K562 (cell line): ENCODE measurements around the gene MYO1B. TPM values are rescaled to one million over a fixed set of nuclear protein-coding genes. Genes with fewer than 3 reads are reported as not detected.

Experiments
- ATAC-seq: fragments of 200-7000 bp; cut with Tn5 transposase; 3 replicates; pipeline ENCODE4 v1.9.1; 2020; ENCODE audit warnings: moderate library complexity
- BruUV-seq: library from RNA; stranded (reverse); fragments of 400-500 nt; replicated peaks from 2 replicates; lab custom pipeline; 2021; lab: Mats Ljungman, UMichigan
- CTCF ChIA-PET: fragments of 300-600 bp; formaldehyde crosslinking; extraction: SDS; loops from one replicate; lab custom pipeline; 2021; ENCODE audit warnings: low intra/inter-chr PET ratio; lab: Yijun Ruan, JAX
- POLR2A ChIA-PET: fragments of 300-600, 350-650 bp; sonication (Branson Sonifier 250); formaldehyde crosslinking; extraction: SDS; loops from one replicate; lab custom pipeline; 2021; ENCODE audit warnings: antibody characterized with exemption, inconsistent platforms; lab: Yijun Ruan, JAX
- DNase-seq, 4 experiments: peaks; one replicate each; pipeline versions ENCODE4 v3.0.0 to v3.0.0-alpha.2; 2011 to 2018; ENCODE audit warnings: low spot score in 3 of 4, mixed read lengths in 3 of 4; ENCODE audit errors: extremely low read depth in 1 of 4
- FAIRE-seq: peaks from 2 replicates; lab custom pipeline; 2011; peaks lifted over from hg19 to GRCh38; lab: Jason Lieb, UNC
- H2AFZ ChIP-seq: 2 replicates; pipeline ENCODE4 v1.6.0; 2011; ENCODE audit warnings: low read depth, low read length, control low read depth, inconsistent platforms
- H3K27ac ChIP-seq: fragments of 200-600 bp; 3 replicates; pipeline ENCODE4 v1.8.0; 2011; ENCODE audit warnings: low read depth, mild to moderate bottlenecking, control low read depth, inconsistent platforms, low read length, moderate library complexity, mixed read lengths; ENCODE audit errors: extremely low read depth
- H3K27me3 ChIP-seq, 2 experiments: fragments of 300-600 bp in 1 of 2; 2 replicates in 1 of 2; 3 replicates in 1 of 2; pipeline versions ENCODE4 v1.6.0 to v1.8.0; 2011; ENCODE audit warnings: inconsistent platforms in 2 of 2, low read length in 2 of 2, mild to moderate bottlenecking in 1 of 2, mixed read lengths in 1 of 2, moderate library complexity in 1 of 2; ENCODE audit not compliant: control insufficient read depth in 2 of 2, insufficient read depth in 2 of 2
- H3K36me3 ChIP-seq: fragments of 300-600 bp; 3 replicates; pipeline ENCODE4 v1.8.0; 2011; ENCODE audit warnings: mild to moderate bottlenecking, low read length, inconsistent platforms; ENCODE audit not compliant: control insufficient read depth, insufficient read depth
- H3K4me1 ChIP-seq, 2 experiments: fragments of 200-600 bp in 1 of 2; replicated peaks in 1 of 2; 2 replicates in 1 of 2; 3 replicates in 1 of 2; pipeline versions ENCODE4 v1.5.1 to v1.8.0; 2011; ENCODE audit warnings: inconsistent platforms in 2 of 2, low read length in 2 of 2, mild to moderate bottlenecking in 1 of 2, mixed read lengths in 1 of 2, moderate library complexity in 1 of 2; ENCODE audit not compliant: control insufficient read depth in 2 of 2, insufficient read depth in 2 of 2
- H3K4me2 ChIP-seq: 2 replicates; pipeline ENCODE4 v1.6.1; 2011; ENCODE audit warnings: low read length, control low read depth, inconsistent platforms, mixed read lengths; ENCODE audit not compliant: insufficient read depth
- H3K4me3 ChIP-seq: fragments of 200-600 bp; sonication (generic), shearing (Covaris generic); 2 replicates; pipeline ENCODE4 v1.5.1; 2016; ENCODE audit warnings: control low read depth, inconsistent platforms
- H3K79me2 ChIP-seq: fragments of 200-600 bp; 3 replicates; pipeline ENCODE4 v1.8.0; 2011; ENCODE audit warnings: low read length, inconsistent platforms; ENCODE audit not compliant: control insufficient read depth, insufficient read depth
- H3K9ac ChIP-seq, 2 experiments: 2 replicates each; pipeline versions ENCODE4 v1.6.0 to v1.6.1; 2011; ENCODE audit warnings: low read depth in 2 of 2, low read length in 2 of 2, control low read depth in 1 of 2, inconsistent platforms in 1 of 2, mild to moderate bottlenecking in 1 of 2, mixed read lengths in 1 of 2; ENCODE audit not compliant: insufficient read depth in 1 of 2
- H3K9me1 ChIP-seq: one replicate; pipeline ENCODE4 v1.6.0; 2011; ENCODE audit warnings: inconsistent platforms, mild to moderate bottlenecking, low read length, moderate library complexity; ENCODE audit not compliant: control insufficient read depth, insufficient read depth
- H3K9me3 ChIP-seq: replicated peaks from 2 replicates; pipeline ENCODE4 v1.5.1; 2011; ENCODE audit warnings: low read depth, low read length, inconsistent platforms; ENCODE audit not compliant: control insufficient read depth, insufficient read depth
- H4K20me1 ChIP-seq: replicated peaks from 2 replicates; pipeline ENCODE4 v1.6.1; 2011; ENCODE audit warnings: low read length, inconsistent platforms, mixed read lengths; ENCODE audit not compliant: control insufficient read depth, insufficient read depth
- ASH1L ChIP-seq: fragments of 450-650 bp; IDR thresholded peaks from 2 replicates; pipeline ENCODE4 v1.6.1; 2018; ENCODE audit warnings: borderline replicate concordance, mild to moderate bottlenecking, low read depth; ENCODE audit not compliant: partially characterized antibody
- ATF7 ChIP-seq: fragments of 450-650 bp; IDR thresholded peaks from 2 replicates; pipeline ENCODE4 v1.7.1; 2014; ENCODE audit warnings: mild to moderate bottlenecking, moderate library complexity
- KLF13 ChIP-seq: fragments of 450-650 bp; IDR thresholded peaks from 2 replicates; pipeline ENCODE4 v1.6.1; 2016; ENCODE audit warnings: missing genetic modification characterization, low read depth, mild to moderate bottlenecking, missing compliant biosample characterization, moderate library complexity, borderline replicate concordance
- LEF1 ChIP-seq: fragments of 450-650 bp; IDR thresholded peaks from 2 replicates; pipeline ENCODE4 v1.6.1; 2016; ENCODE audit warnings: mild to moderate bottlenecking
- NFATC3 ChIP-seq: fragments of 450-650 bp; IDR thresholded peaks from 2 replicates; pipeline ENCODE4 v1.6.1; 2017; ENCODE audit warnings: mild to moderate bottlenecking
- NFE2 ChIP-seq: IDR thresholded peaks from 2 replicates; pipeline ENCODE4 v1.6.1; 2014; ENCODE audit warnings: antibody characterized with exemption, low read depth
- NFIX ChIP-seq: fragments of 250-450 bp; sonication (Bioruptor Pico); IDR thresholded peaks from 2 replicates; pipeline ENCODE4 v1.4.0; 2020; ENCODE audit warnings: low read depth, mild to moderate bottlenecking, moderate library complexity
- SMARCE1 ChIP-seq: fragments of 450-650 bp; IDR thresholded peaks from 2 replicates; pipeline ENCODE4 v1.7.1; 2016; ENCODE audit warnings: mild to moderate bottlenecking
- TAF7 ChIP-seq: fragments of 450-650 bp; IDR thresholded peaks from 2 replicates; pipeline ENCODE4 v1.6.1; 2016; ENCODE audit warnings: missing genetic modification characterization, missing compliant biosample characterization
- XRCC3 ChIP-seq: fragments of 450-650 bp; IDR thresholded peaks from 2 replicates; pipeline ENCODE4 v1.6.1; 2017; ENCODE audit warnings: mild to moderate bottlenecking, moderate library complexity
- ZNF165 ChIP-seq: fragments of 250-450 bp; sonication (Bioruptor Pico); IDR thresholded peaks from 2 replicates; pipeline ENCODE4 v1.4.0; 2020; ENCODE audit warnings: borderline replicate concordance
- WGBS: fragments of 100-300 bp; shearing (Covaris generic); methylation state at CpG from one replicate; pipeline ENCODE4 v1.1.6; 2016; ENCODE audit warnings: low coverage, mixed read lengths; ENCODE audit not compliant: insufficient coverage; ENCODE audit errors: missing lambda C conversion rate; 5-methylcytosine and 5-hydroxymethylcytosine counted together
- in situ Hi-C: fragments of 300-500 bp; cut with MboI; formaldehyde crosslinking; loops from 4 replicates; pipeline ENCODE4 v1.15.0; 2018; ENCODE audit warnings: inconsistent platforms, mixed read lengths
- intact Hi-C: fragments of 100-400 bp; cut with micrococcal nuclease; formaldehyde crosslinking; loops from 2 replicates; pipeline ENCODE4 v1.14.2; 2022
- polyA plus RNA-seq, 8 experiments: library from polyadenylated mRNA; depleted of rRNA in 4 of 8; stranded (reverse) in 5 of 8; unstranded in 3 of 8; fragments of >200 nt; fragmentation: Nextera tagmentation in 2 of 8; fragmentation: Illumina TruSeq in 1 of 8; extraction: Ambion mirVana in 2 of 8; extraction: Trizol in 1 of 8; gene quantifications; 2 replicates each; pipeline versions ENCODE4 v1.2.1 to v1.2.3, GENCODE V29; 2011 to 2014; ENCODE audit warnings: inconsistent platforms in 1 of 8, missing spikeins in 1 of 8
- total RNA-seq, 7 experiments: library from RNA; depleted of rRNA in 6 of 7; stranded (reverse); fragments of >200 nt in 6 of 7; fragmentation: Illumina TruSeq in 2 of 7; extraction: Trizol in 2 of 7; gene quantifications; 2 replicates each; pipeline versions ENCODE4 v1.2.1 to v1.2.3, GENCODE V29; 2011 to 2021; ENCODE audit warnings: low replicate concordance in 1 of 7
- TF ChIP-seq, protein P1 (sequence below): sonication (generic); formaldehyde crosslinking; IDR thresholded peaks from 2 replicates; pipeline ENCODE4 v1.8.1; 2023; ENCODE audit warnings: mild to moderate bottlenecking, missing genetic modification reagents, moderate library complexity
- TF ChIP-seq, protein P2 (sequence below): fragments of 450-650 bp; IDR thresholded peaks from 2 replicates; pipeline ENCODE4 v1.6.1; 2017; ENCODE audit warnings: antibody characterized with exemption

MYO1B gene
- total and polyA plus RNA-seq, 9 of the 15 experiments (the other 6 are each of a cell fraction or from before 2014, with no cell fraction given), result 0.04 to 0.33 (median 0.20) TPM; not detected in 5

DNA sequence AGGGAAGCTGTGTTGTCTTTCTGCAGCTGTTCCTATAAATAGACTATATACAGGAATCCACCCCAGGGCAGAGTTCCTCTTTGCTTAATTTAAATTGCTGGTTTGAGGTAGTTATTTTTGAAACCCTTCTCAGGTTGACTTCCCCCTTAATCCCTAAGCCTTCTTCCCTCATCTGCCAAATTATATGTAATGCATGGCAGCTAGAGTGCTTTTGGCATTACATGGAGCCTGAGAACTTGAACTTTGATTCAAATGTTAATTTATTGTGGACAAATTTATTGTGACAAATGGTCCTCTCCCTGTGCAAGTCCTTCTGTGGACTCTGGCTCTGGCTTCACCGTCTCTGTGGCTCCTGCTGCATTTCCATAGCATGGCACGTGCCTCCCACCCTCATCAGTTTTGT, 29.2 kb downstream of the MYO1B start:
- ATAC-seq (no peak), DNase-seq (no peak), FAIRE-seq (no peak)
- H3K4me3 ChIP-seq, result no peak overlapping the region
- no peaks in the 10 kb centered on the region for H3K36me3 ChIP-seq
- no peak overlapping the region for H3K4me2 ChIP-seq
- ChIA-PET CTCF (no interaction called here), POLR2A (no interaction called here)
- intact Hi-C loops, result no loop called here
- no peaks in the 10 kb centered on the region for H3K9me3 ChIP-seq
- TF ChIP-seq, protein P1, sequence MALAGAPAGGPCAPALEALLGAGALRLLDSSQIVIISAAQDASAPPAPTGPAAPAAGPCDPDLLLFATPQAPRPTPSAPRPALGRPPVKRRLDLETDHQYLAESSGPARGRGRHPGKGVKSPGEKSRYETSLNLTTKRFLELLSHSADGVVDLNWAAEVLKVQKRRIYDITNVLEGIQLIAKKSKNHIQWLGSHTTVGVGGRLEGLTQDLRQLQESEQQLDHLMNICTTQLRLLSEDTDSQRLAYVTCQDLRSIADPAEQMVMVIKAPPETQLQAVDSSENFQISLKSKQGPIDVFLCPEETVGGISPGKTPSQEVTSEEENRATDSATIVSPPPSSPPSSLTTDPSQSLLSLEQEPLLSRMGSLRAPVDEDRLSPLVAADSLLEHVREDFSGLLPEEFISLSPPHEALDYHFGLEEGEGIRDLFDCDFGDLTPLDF (CRISPR knock-in tag), result no peak
- in situ Hi-C loops, result no loop called here
- H3K27ac ChIP-seq, result no peak overlapping the region
- no peaks in the 10 kb centered on the region for H3K9me1 ChIP-seq
- no peaks in the 10 kb centered on the region for H3K4me1 ChIP-seq
- no peak overlapping the region for H2AFZ ChIP-seq
- H3K27me3 ChIP-seq, result no peaks in the 10 kb centered on the region
- no peaks in the 10 kb centered on the region for H4K20me1 ChIP-seq
- H3K9ac ChIP-seq, result no peak overlapping the region
- WGBS, result 0% methylated on average over 2 of the region's 2 CpGs
- BruUV-seq, result no TSS peak
- H3K79me2 ChIP-seq, result no peaks in the 10 kb centered on the region

DNA sequence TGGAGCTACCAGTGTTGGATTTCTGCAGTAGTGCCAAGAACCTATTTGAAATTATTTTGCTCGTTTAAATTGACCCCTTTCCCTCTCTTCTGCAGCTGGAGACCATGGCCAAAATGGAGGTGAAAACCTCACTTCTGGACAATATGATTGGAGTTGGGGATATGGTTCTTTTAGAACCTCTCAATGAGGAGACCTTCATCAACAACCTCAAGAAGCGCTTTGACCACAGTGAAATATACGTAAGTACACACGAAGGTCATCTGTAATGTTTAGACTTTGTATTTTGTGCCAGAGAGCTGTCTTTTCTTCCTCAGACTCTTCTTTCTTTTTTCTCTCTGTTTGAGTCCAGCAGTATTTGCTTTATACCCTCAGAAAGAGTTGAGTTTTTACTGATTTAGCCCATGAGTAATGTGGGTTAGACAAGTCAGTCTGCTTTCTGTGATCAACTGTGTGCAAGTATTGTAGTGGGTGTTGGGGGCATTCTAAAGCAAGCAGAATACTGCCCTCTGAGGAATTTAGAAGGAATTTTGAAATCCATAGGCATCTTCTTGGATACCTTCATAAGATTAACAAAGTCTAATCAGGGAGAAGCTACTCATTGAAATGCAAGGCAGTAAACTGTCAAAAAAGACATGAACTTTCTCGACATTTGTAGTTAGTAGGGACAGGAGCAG, 31.7 kb downstream of the MYO1B start:
- FAIRE-seq, result no peak

More for the DNA sequence above, 31.7 kb downstream of the MYO1B start:
- Histone ChIP-seq H2AFZ (no peak overlapping the region), H3K9ac (no peak overlapping the region), H3K36me3 (no peaks in the 10 kb centered on the region), H3K4me2 (no peak overlapping the region), H3K27me3 (no peaks in the 10 kb centered on the region; a peak in 2 of 5 replicates), H3K27ac (no peak overlapping the region), H3K9me3 (no peaks in the 10 kb centered on the region), H3K4me3 (no peak overlapping the region), H3K79me2 (no peaks in the 10 kb centered on the region), H3K9me1 (no peaks in the 10 kb centered on the region), H4K20me1 (no peaks in the 10 kb centered on the region), H3K4me1 (no peaks in the 10 kb centered on the region)
- ChIA-PET POLR2A (interaction anchor here (1.0 kb wide), 1 partner anchor 11 kb away, joined by 3 read pairs; no protein-coding TSS in a partner anchor), CTCF (no interaction called here)
- TF ChIP-seq LEF1, result no peak
- TF ChIP-seq, protein P2, sequence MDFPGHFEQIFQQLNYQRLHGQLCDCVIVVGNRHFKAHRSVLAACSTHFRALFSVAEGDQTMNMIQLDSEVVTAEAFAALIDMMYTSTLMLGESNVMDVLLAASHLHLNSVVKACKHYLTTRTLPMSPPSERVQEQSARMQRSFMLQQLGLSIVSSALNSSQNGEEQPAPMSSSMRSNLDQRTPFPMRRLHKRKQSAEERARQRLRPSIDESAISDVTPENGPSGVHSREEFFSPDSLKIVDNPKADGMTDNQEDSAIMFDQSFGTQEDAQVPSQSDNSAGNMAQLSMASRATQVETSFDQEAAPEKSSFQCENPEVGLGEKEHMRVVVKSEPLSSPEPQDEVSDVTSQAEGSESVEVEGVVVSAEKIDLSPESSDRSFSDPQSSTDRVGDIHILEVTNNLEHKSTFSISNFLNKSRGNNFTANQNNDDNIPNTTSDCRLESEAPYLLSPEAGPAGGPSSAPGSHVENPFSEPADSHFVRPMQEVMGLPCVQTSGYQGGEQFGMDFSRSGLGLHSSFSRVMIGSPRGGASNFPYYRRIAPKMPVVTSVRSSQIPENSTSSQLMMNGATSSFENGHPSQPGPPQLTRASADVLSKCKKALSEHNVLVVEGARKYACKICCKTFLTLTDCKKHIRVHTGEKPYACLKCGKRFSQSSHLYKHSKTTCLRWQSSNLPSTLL, result no peak
- TF ChIP-seq XRCC3, result no peak
- no peak for TF ChIP-seq ASH1L
- TF ChIP-seq ZNF165, result no peak
- no peak for TF ChIP-seq NFATC3
- TF ChIP-seq SMARCE1, result no peak
- no peak for TF ChIP-seq KLF13 (tag)
- no peak for TF ChIP-seq ATF7
- no peak for TF ChIP-seq TAF7 (tag)
- no peak for TF ChIP-seq NFIX (CRISPR knock-in tag)
- TF ChIP-seq NFE2, result no peak
- DNase-seq (no peak), ATAC-seq (no peak)
- no TSS peak for BruUV-seq
- intact Hi-C loops, result no loop called here
- WGBS, result 0% methylated on average over 5 of the region's 5 CpGs
- in situ Hi-C loops, result no loop called here
